IMR-90 (cell line): Measurements from ENCODE around the gene DDX54. TPM values are rescaled to one million over a fixed set of nuclear protein-coding genes. Genes with fewer than 3 reads are reported as not detected.

Experiments
- ATAC-seq: fragments of 200-7000 bp; cut with Tn5 transposase; 2 replicates; pipeline ENCODE4 v1.9.1; 2020; ENCODE audit warnings: low read depth, mild to moderate bottlenecking, moderate library complexity
- BruUV-seq: library from RNA; stranded (reverse); fragments of 400-500 nt; replicated peaks from 2 replicates; lab custom pipeline; 2021; lab: Mats Ljungman, UMichigan
- CTCF ChIA-PET: fragments of 300-600 bp; formaldehyde crosslinking; extraction: SDS; loops from one replicate; lab custom pipeline; 2021; ENCODE audit warnings: antibody characterized with exemption; lab: Yijun Ruan, JAX
- POLR2A ChIA-PET: fragments of 300-600 bp; sonication (Branson Sonifier 250); formaldehyde crosslinking; loops from one replicate; lab custom pipeline; 2022; ENCODE audit warnings: antibody characterized with exemption; ENCODE audit not compliant: unreplicated experiment; lab: Charles Lee
- DNase-seq: peaks from one replicate; pipeline ENCODE4 v3.0.0; 2013
- H2AFZ ChIP-seq: replicated peaks from 2 replicates; pipeline ENCODE3; 2013; ENCODE audit warnings: low read length, mild to moderate bottlenecking; ENCODE audit not compliant: poor library complexity
- H2AK5ac ChIP-seq: 2 replicates; pipeline ENCODE4 v1.6.1; 2013; ENCODE audit warnings: low read depth, low read length, inconsistent platforms
- H2AK9ac ChIP-seq: replicated peaks from 2 replicates; pipeline ENCODE3; 2013; ENCODE audit warnings: mild to moderate bottlenecking, low read depth, low read length, moderate library complexity; ENCODE audit not compliant: poor library complexity
- H2BK120ac ChIP-seq: 2 replicates; pipeline ENCODE4 v1.6.1; 2013; ENCODE audit warnings: low read depth, low read length, inconsistent platforms
- H2BK15ac ChIP-seq: 3 replicates; pipeline ENCODE4 v1.6.1; 2013; ENCODE audit warnings: low read depth, low read length, inconsistent platforms
- H2BK20ac ChIP-seq: 2 replicates; pipeline ENCODE4 v1.6.1; 2013; ENCODE audit warnings: low read depth, mild to moderate bottlenecking, inconsistent platforms, low read length, moderate library complexity
- H2BK5ac ChIP-seq: 2 replicates; pipeline ENCODE4 v1.6.1; 2013; ENCODE audit warnings: mild to moderate bottlenecking, low read depth, low read length, inconsistent platforms; ENCODE audit not compliant: poor library complexity, severe bottlenecking
- H3K14ac ChIP-seq: replicated peaks from 2 replicates; pipeline ENCODE4 v1.6.1; 2013; ENCODE audit warnings: low read depth, low read length, inconsistent platforms
- H3K18ac ChIP-seq: 2 replicates; pipeline ENCODE4 v1.6.1; 2013; ENCODE audit warnings: low read depth, low read length, control low read depth
- H3K23ac ChIP-seq: 2 replicates; pipeline ENCODE4 v1.6.1; 2013; ENCODE audit warnings: low read depth, low read length, inconsistent platforms
- H3K27ac ChIP-seq: 2 replicates; pipeline ENCODE4 v1.5.1; 2013; ENCODE audit warnings: mild to moderate bottlenecking, control low read depth, low read length; ENCODE audit not compliant: insufficient read depth
- H3K27me3 ChIP-seq: 2 replicates; pipeline ENCODE4 v1.6.1; 2013; ENCODE audit warnings: low read length; ENCODE audit not compliant: control insufficient read depth, insufficient read depth
- H3K36me3 ChIP-seq: 2 replicates; pipeline ENCODE4 v1.6.1; 2013; ENCODE audit warnings: low read length, mixed read lengths; ENCODE audit not compliant: control insufficient read depth, insufficient read depth
- H3K4ac ChIP-seq: 2 replicates; pipeline ENCODE4 v1.6.1; 2013; ENCODE audit warnings: low read depth, low read length, inconsistent platforms
- H3K4me1 ChIP-seq: 2 replicates; pipeline ENCODE4 v1.6.1; 2013; ENCODE audit warnings: low read length, mixed read lengths; ENCODE audit not compliant: control insufficient read depth, insufficient read depth
- H3K4me2 ChIP-seq: 2 replicates; pipeline ENCODE4 v1.6.1; 2013; ENCODE audit warnings: low read depth, mild to moderate bottlenecking, control low read depth, low read length, moderate library complexity
- H3K4me3 ChIP-seq: 2 replicates; pipeline ENCODE4 v1.5.1; 2013; ENCODE audit warnings: low read depth, mild to moderate bottlenecking, control low read depth, low read length, moderate library complexity; ENCODE audit not compliant: insufficient read depth
- H3K56ac ChIP-seq: 2 replicates; pipeline ENCODE4 v1.6.1; 2013; ENCODE audit warnings: low read length, inconsistent platforms; ENCODE audit not compliant: insufficient read depth; ENCODE audit errors: extremely low read depth
- H3K79me1 ChIP-seq, 2 experiments: 2 replicates each; pipeline ENCODE4 v1.6.1; 2013; ENCODE audit warnings: low read length in 2 of 2, inconsistent platforms in 1 of 2, low read depth in 1 of 2
- H3K9ac ChIP-seq: 2 replicates; pipeline ENCODE4 v1.6.1; 2013; ENCODE audit warnings: low read depth, low read length, control low read depth
- H3K9me1 ChIP-seq: 2 replicates; pipeline ENCODE4 v1.6.1; 2013; ENCODE audit warnings: low read length, inconsistent platforms; ENCODE audit not compliant: insufficient read depth
- H3K9me3 ChIP-seq: 2 replicates; pipeline ENCODE4 v1.6.1; 2013; ENCODE audit warnings: low read length; ENCODE audit not compliant: control insufficient read depth, insufficient read depth
- H4K20me1 ChIP-seq: 2 replicates; pipeline ENCODE4 v1.6.1; 2013; ENCODE audit warnings: low read length, inconsistent platforms; ENCODE audit not compliant: insufficient read depth
- H4K5ac ChIP-seq: 2 replicates; pipeline ENCODE4 v1.6.1; 2013; ENCODE audit warnings: mild to moderate bottlenecking, low read depth, low read length, control low read depth
- H4K8ac ChIP-seq, 2 experiments: 2 replicates each; pipeline ENCODE4 v1.6.1; 2013; ENCODE audit warnings: low read depth in 2 of 2, low read length in 2 of 2, control low read depth in 1 of 2, inconsistent platforms in 1 of 2
- H4K91ac ChIP-seq: 2 replicates; pipeline ENCODE4 v1.6.1; 2013; ENCODE audit warnings: low read depth, low read length, inconsistent platforms; ENCODE audit not compliant: insufficient read depth
- CEBPB ChIP-seq: IDR thresholded peaks from 2 replicates; pipeline ENCODE4 v1.6.1; 2012; ENCODE audit warnings: low read depth, low read length, improper control_type of control experiment
- MXI1 ChIP-seq: IDR thresholded peaks from 2 replicates; pipeline ENCODE4 v1.6.1; 2012; ENCODE audit warnings: low read depth, mild to moderate bottlenecking, low read length, moderate library complexity, borderline replicate concordance
- NFE2L2 ChIP-seq: fragments of 150-350 bp; IDR thresholded peaks from 2 replicates; pipeline ENCODE4 v1.6.1; 2016; ENCODE audit warnings: low read depth, mild to moderate bottlenecking, low read length
- RAD21 ChIP-seq: IDR thresholded peaks from 2 replicates; pipeline ENCODE4 v1.6.1; 2012; ENCODE audit warnings: low read length, improper control_type of control experiment
- RCOR1 ChIP-seq: IDR thresholded peaks from 2 replicates; pipeline ENCODE4 v1.6.1; 2012; ENCODE audit warnings: mild to moderate bottlenecking, low read length, improper control_type of control experiment; ENCODE audit not compliant: insufficient replicate concordance
- RFX5 ChIP-seq: IDR thresholded peaks from 2 replicates; pipeline ENCODE4 v1.8.0; 2012; ENCODE audit warnings: low read depth, mild to moderate bottlenecking, low read length, moderate library complexity
- WGBS, 2 experiments: methylation state at CpG; one replicate each; pipeline versions ENCODE4 v1.1.5 to v1.1.7; 2013; ENCODE audit warnings: missing lambda C conversion rate in 2 of 2; ENCODE audit not compliant: insufficient read length in 1 of 2; ENCODE audit errors: extremely low coverage in 2 of 2; 5-methylcytosine and 5-hydroxymethylcytosine counted together
- dilution Hi-C: fragments of 300-500 bp; cut with HindIII; formaldehyde crosslinking; loops from one replicate; pipeline ENCODE4 v1.14.3; 2018; ENCODE audit warnings: low sequenced_read_pairs; ENCODE audit not compliant: unreplicated experiment
- in situ Hi-C: fragments of 300-500 bp; cut with MboI; formaldehyde crosslinking; loops from 3 replicates; pipeline ENCODE4 v1.14.3; 2019; ENCODE audit warnings: low sequenced_read_pairs, inconsistent platforms, mixed read lengths
- intact Hi-C: fragments of 100-400 bp; cut with micrococcal nuclease; formaldehyde crosslinking; loops from 2 replicates; pipeline ENCODE4 v1.10.0; 2022
- polyA plus RNA-seq, 3 experiments: library from polyadenylated mRNA; depleted of rRNA; stranded (reverse); fragments of >200 nt; gene quantifications; 2 replicates each; pipeline ENCODE4 v1.2.3, GENCODE V29; 2012; ENCODE audit warnings: low replicate concordance in 1 of 3
- total RNA-seq: library from RNA; depleted of rRNA; stranded (reverse); fragments of >200 nt; gene quantifications from 2 replicates; pipeline ENCODE4 v1.2.3, GENCODE V29; 2012
- TF ChIP-seq, protein P1 (sequence below): fragments of 150-350 bp; IDR thresholded peaks from 2 replicates; pipeline ENCODE4 v1.6.1; 2016; ENCODE audit warnings: low read depth, mild to moderate bottlenecking, low read length, moderate library complexity, borderline replicate concordance

DDX54 gene
- total and polyA plus RNA-seq, 2 of the 4 experiments (the other 2 are of a cell fraction) = 23.8 to 47.5 TPM

DNA sequence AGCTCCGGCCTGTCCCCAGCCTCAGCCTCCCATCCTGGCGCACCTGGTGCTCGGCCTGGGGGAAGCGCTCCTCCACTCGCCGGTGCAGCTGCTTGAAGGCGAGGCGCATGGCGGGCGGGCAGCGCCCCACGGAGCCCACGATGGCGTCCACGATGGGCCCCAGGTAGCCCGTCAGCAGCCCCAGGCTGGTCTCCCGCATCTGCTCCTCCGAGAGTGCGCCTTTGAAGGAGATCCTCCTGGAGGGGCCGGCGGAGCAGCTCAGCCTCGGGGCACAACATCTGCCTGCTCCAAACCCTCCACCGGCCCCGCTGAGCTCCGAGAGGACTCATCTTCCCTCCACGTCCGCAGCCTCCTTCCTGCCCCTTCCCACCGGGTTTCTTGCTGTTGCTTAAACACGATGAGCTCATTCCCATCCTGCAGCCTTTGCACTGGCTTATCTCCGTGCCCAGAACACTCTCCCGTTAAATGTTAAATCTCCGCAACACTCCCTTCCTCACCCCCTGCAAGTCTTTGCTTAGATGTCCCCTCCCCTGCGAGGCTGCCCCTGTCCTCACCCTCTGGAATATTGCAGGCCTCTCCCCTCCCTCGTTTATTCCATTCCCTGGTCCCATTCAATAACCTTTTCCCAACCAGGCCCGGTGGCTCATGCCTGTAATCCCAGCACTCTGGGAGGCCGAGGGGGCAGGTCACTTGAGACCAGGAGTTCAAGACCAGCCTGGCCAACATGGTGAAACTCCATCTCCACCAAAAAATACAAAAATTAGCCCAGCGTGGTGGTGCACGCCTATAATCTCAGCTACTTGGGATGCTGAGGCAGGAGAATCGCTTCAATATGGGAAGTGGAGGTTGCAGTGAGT, 73.0 kb downstream of the DDX54 start (continued):
- TF ChIP-seq NFE2L2 = no peak

DNA sequence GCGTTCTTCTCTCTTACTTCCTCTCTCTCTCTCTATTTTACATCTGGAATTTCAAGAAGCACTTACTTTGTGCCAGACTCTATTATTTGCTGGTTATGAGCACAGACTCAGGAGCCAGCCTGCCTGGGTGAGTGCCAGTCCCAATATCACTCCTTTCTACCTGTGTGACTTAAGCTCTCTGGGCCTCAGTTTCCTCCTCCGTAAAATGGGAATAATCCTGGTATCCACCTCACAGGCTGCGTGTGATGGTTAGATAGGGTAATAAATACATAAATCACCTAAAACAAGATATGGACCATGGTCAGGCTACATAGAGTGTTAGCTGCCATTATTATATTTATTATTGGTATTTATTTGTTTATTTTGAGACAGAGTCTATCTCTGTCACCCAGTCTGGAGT, 74.0 kb downstream of the DDX54 start:
- no peak for TF ChIP-seq MXI1
- no peak for TF ChIP-seq RFX5
- TF ChIP-seq, protein P1, sequence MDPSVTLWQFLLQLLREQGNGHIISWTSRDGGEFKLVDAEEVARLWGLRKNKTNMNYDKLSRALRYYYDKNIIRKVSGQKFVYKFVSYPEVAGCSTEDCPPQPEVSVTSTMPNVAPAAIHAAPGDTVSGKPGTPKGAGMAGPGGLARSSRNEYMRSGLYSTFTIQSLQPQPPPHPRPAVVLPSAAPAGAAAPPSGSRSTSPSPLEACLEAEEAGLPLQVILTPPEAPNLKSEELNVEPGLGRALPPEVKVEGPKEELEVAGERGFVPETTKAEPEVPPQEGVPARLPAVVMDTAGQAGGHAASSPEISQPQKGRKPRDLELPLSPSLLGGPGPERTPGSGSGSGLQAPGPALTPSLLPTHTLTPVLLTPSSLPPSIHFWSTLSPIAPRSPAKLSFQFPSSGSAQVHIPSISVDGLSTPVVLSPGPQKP = no peak
- no peak for TF ChIP-seq RCOR1
- TF ChIP-seq CEBPB = no peak
- no peak for TF ChIP-seq RAD21
- Histone ChIP-seq H3K79me1 (no peaks in the 10 kb centered on the region), H2AFZ (no peak overlapping the region), H2BK20ac (no peak overlapping the region), H3K14ac (no peak overlapping the region), H2BK15ac (no peak overlapping the region), H3K4me3 (no peak overlapping the region), H2BK120ac (no peak overlapping the region), H4K8ac (no peak overlapping the region), H2AK9ac (no peak overlapping the region), H3K27ac (no peak overlapping the region), H2BK5ac (no peak overlapping the region), H3K9ac (no peak overlapping the region), H3K4me2 (no peak overlapping the region), H4K91ac (no peak overlapping the region), H3K56ac (no peak overlapping the region), H2AK5ac (no peak overlapping the region), H3K27me3 (peaks cover 4% of the 10 kb centered on the region; the same call in 1 of the 2 replicates), H3K9me1 (no peaks in the 10 kb centered on the region), H4K20me1 (no peaks in the 10 kb centered on the region), H3K23ac (no peak overlapping the region), H4K5ac (no peak overlapping the region), H3K18ac (no peak overlapping the region), H3K4me1 (no peaks in the 10 kb centered on the region), H3K9me3 (no peaks in the 10 kb centered on the region), H3K4ac (no peak overlapping the region), H3K36me3 (no peaks in the 10 kb centered on the region)
- in situ Hi-C loops = no loop called here
- CTCF ChIA-PET = no interaction called here
- BruUV-seq = no TSS peak
- dilution Hi-C loops = no loop called here
- POLR2A ChIA-PET = no interaction called here
- no peak for ATAC-seq
- no peak for DNase-seq
- 50% methylated on average over 1 of the region's 3 CpGs; no CpG with 5 or more reads in 1 of the 2 experiments for WGBS, 2 experiments
- intact Hi-C loops = no loop called here
